HL-60 (cell line): ENCODE data around the gene COPS8.

Experiments
- CTCF ChIP-seq: IDR thresholded peaks from one replicate; pipeline ENCODE4 v1.5.1; 2011; ENCODE audit warnings: low read length, control low read depth, inconsistent platforms; ENCODE audit not compliant: insufficient read depth
- GABPA ChIP-seq: IDR thresholded peaks from 2 replicates; pipeline ENCODE4 v1.6.1; 2012; ENCODE audit warnings: low read depth
- POLR2AphosphoS5 ChIP-seq: IDR thresholded peaks from 2 replicates; pipeline ENCODE4 v1.6.1; 2012; ENCODE audit warnings: low read depth
- REST ChIP-seq: IDR thresholded peaks from 2 replicates; pipeline ENCODE4 v1.6.1; 2012; ENCODE audit warnings: low read depth; ENCODE audit not compliant: insufficient replicate concordance
- SPI1 ChIP-seq: IDR thresholded peaks from 2 replicates; pipeline ENCODE4 v1.6.1; 2012; ENCODE audit warnings: low read depth, mild to moderate bottlenecking, borderline replicate concordance

DNA sequence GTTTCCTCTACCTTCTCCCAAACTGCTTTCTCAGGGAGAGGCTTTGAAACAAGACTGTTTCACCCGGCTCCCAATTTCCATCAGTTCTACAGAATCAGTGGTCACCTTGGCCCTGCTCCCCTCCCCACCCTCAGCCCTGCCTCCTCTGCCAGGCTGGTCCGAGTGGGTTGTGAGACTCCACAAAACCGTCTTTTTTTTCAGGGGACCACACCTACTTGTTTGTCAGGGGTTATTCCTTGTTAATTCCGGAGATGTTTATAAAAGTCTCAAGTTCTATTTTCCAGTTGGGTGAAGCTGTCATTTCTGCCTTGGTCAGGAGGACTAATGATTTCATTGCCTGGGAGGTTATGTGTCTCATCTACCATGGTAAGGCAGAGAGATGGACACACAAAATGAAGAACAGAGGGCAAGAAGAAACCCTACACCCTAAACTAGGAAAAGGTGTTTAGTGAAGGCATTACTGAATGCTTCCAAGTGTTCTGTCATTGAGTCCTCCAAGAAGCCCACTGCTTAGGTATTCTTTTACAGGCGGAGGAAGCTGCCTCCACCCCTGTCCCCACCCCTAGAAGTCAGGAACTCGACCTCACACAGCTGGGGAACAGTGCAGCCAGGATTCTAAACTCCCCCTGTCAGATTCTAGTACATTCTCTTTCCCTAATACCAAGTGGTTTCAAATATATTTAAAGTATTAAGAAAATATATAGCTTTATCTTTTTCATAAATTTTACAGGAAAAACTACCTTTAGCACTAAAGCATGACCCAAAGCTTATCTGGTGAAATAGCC is 46.3 kb downstream of the COPS8 start:
- no peak for TF ChIP-seq CTCF
- TF ChIP-seq POLR2AphosphoS5: no peak
- no peak for TF ChIP-seq GABPA
- no peak for TF ChIP-seq REST
- no peak for TF ChIP-seq SPI1
